Stimulated activated naive CD8-positive, alpha-beta T cell treated with anti-CD3 and anti-CD28 coated beads, Interleukin-15, Interleukin-2, amounts not matched to agents 100 ng/mL and 50 ng/mL, for 24 hours (primary cell): ENCODE data around the gene FAM156B.
"Not testable (repeated sequence)": the region's sequence is repeated elsewhere in the genome, so short reads cannot be mapped to it uniquely, and the experiment has no call there.

ENCODE experiments used
- H3K27ac Mint-ChIP-seq: one replicate; pipeline ENCODE4 v1.8.0; 2021; ENCODE audit warnings: mild to moderate bottlenecking, mixed read lengths
- H3K27me3 Mint-ChIP-seq: one replicate; pipeline ENCODE4 v1.8.0; 2021; ENCODE audit warnings: mixed read lengths
- H3K36me3 Mint-ChIP-seq: one replicate; pipeline ENCODE4 v1.8.0; 2021; ENCODE audit warnings: low read depth, mixed read lengths
- H3K4me1 Mint-ChIP-seq: one replicate; pipeline ENCODE4 v1.8.0; 2021; ENCODE audit warnings: low read depth, mixed read lengths
- H3K4me3 Mint-ChIP-seq: one replicate; pipeline ENCODE4 v1.8.0; 2021; ENCODE audit warnings: mild to moderate bottlenecking, mixed read lengths
- H3K9me3 Mint-ChIP-seq: one replicate; pipeline ENCODE4 v1.8.0; 2021; ENCODE audit warnings: mixed read lengths

FAM156B gene

GRCh38 chrX:52907137-52907536, 10.0 kb downstream of the FAM156B start:
- not testable (repeated sequence) for H3K9me3 Mint-ChIP-seq, H3K4me1 Mint-ChIP-seq, H3K27ac Mint-ChIP-seq, H3K4me3 Mint-ChIP-seq, H3K36me3 Mint-ChIP-seq, H3K27me3 Mint-ChIP-seq

DNA sequence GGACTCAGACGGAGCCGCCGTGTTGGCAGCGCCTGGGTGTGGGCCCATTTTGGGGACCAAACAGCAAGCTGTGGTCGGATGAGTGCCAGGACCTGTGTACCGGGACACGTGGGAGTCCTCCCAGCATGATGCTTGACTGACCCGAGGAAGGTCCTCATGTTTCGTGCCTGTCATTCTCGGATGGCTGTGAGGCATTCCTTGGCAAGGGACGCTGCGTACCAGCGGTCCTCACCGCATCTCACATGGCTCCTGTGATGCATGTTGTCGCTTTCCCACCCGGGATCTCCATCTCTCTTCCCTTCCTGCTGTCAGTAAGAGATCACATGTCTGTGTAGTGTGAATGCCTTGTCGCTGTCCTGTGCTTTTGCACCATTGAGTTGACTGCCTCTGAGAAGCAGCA, 10.8 kb downstream of the FAM156B start:
- not testable (repeated sequence) for H3K9me3 Mint-ChIP-seq, H3K27ac Mint-ChIP-seq, H3K36me3 Mint-ChIP-seq, H3K27me3 Mint-ChIP-seq, H3K4me3 Mint-ChIP-seq, H3K4me1 Mint-ChIP-seq

DNA sequence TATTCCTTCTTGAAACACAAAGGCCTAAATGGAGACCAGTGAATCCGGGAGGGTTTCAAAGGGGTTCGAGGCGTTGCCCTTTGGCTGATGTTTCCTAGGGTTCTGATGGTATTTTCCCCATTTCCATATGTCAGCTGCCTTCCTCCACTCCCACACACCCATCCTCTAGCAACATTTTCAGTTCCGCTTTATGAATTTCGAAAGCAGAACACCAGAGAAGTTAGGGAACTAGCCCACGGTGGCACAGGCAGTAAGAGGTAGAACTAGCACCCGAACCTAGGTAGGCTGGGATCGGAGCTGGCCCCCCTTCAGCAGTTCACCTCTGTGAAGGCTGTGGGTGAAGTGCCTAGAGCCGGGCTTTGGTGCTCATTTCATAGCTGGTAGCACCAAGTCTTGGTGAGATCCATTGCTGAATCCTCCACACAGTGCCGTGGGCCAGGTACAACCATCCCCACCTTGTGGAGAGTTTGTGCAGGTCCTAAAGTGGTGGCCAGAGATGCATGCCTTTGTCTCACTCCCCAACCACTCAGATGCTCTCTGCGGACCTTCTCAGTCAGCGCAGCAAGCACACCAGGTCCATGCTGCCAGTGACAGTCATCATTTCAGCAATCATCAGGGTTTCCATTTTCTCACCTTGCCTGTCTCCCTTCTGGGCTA, 12.3 kb downstream of the FAM156B start:
- H3K27me3 Mint-ChIP-seq, H3K4me1 Mint-ChIP-seq, H3K4me3 Mint-ChIP-seq, H3K9me3 Mint-ChIP-seq, H3K27ac Mint-ChIP-seq, H3K36me3 Mint-ChIP-seq: not testable (repeated sequence)

GRCh38 chrX:52913681-52914080, 16.6 kb downstream of the FAM156B start:
- H3K27me3 Mint-ChIP-seq, H3K36me3 Mint-ChIP-seq, H3K4me3 Mint-ChIP-seq, H3K9me3 Mint-ChIP-seq, H3K27ac Mint-ChIP-seq, H3K4me1 Mint-ChIP-seq: not testable (repeated sequence)

- not testable (repeated sequence) for H3K36me3 Mint-ChIP-seq, H3K4me1 Mint-ChIP-seq, H3K4me3 Mint-ChIP-seq, H3K27me3 Mint-ChIP-seq, H3K27ac Mint-ChIP-seq, H3K9me3 Mint-ChIP-seq
Observed at GRCh38 chrX:52914704-52915103, 17.6 kb downstream of the FAM156B start.

- H3K4me1 Mint-ChIP-seq = peaks cover 18% of the 10 kb centered on the region
- H3K27me3 Mint-ChIP-seq = no peaks in the 10 kb centered on the region
- H3K4me3 Mint-ChIP-seq = no peak overlapping the region
- H3K27ac Mint-ChIP-seq = no peak overlapping the region
- no peaks in the 10 kb centered on the region for H3K9me3 Mint-ChIP-seq
- no peaks in the 10 kb centered on the region for H3K36me3 Mint-ChIP-seq
Observed at GRCh38 chrX:52923781-52924241, 26.7 kb downstream of the FAM156B start.

DNA sequence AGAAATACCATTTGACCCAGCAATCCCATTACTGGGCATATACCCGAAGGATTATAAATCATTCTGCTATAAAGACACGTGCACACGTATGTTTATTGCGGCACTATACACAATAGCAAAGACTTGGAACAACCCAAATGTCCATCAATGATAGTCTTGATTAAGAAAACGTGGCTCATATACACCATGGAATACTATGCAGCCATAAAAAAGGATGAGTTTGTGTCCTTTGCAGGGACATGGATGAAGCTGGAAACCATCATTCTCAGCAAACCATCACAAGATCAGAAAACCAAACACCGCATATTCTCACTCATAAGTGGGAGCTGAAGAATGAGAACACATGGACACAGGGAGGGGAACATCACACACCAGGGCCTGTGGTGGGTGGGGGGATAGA, 33.1 kb downstream of the FAM156B start:
- peaks cover 13% of the 10 kb centered on the region for H3K4me1 Mint-ChIP-seq
- H3K36me3 Mint-ChIP-seq, H3K27me3 Mint-ChIP-seq, H3K4me3 Mint-ChIP-seq, H3K9me3 Mint-ChIP-seq, H3K27ac Mint-ChIP-seq: not testable (repeated sequence)

DNA sequence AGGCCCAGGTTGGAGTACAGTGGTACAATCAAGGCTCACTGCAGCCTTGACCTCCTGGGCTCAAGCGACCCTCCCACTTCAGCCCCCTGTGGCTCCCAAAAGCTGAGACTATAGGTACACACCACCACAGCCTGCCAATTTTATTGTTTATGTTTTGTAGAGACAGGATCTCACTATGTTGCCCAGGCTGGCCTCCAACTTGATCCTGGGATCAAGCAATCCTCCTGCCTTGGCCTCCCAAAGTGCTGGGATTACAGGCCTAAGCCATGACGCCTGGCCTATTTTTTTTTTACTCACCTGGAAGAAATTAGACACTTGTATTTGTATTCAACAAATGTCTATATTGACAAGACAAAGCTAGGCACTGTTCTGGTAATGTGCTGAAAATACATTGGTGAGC, 36.1 kb downstream of the FAM156B start:
- no peaks in the 10 kb centered on the region for H3K36me3 Mint-ChIP-seq
- H3K27ac Mint-ChIP-seq = no peak overlapping the region
- no peaks in the 10 kb centered on the region for H3K9me3 Mint-ChIP-seq
- no peak overlapping the region for H3K4me3 Mint-ChIP-seq
- peaks cover 5% of the 10 kb centered on the region for H3K27me3 Mint-ChIP-seq
- peaks cover 16% of the 10 kb centered on the region for H3K4me1 Mint-ChIP-seq

DNA sequence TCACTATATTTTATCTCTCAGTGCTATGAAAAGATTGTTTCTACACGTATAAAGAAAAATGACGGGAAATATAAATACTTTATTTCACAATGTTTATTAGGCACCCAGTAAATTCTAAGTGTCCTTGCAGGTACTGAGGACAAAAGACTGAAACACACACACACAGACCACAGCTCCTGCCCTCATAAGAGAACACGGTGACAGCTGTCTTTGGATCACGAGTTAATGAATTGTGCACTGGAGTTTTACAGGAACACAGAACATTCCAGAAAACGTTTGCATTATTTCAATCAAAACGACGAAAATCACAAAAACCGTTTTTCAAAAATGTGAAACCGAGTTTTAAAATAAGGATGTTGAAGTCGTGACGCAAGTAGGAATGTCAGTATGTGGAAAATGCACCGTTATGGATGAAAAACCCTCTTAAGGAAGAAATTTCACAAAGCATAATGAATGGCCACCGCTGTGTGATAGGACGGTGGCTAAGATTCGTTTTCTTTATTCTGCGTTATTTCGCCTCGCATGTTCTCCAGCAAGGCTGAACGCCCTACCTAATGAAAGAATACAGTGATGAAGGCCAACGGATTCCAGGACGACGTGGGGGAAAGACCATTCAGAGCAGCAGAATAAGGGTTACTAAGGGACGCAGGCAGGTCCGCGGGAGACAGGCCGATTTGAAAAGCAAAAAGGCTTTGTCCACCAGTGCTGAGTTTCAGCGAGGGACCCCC, 37.0 kb downstream of the FAM156B start:
- Mint-ChIP-seq H3K4me3 (peak overlapping the region; percentile 92), H3K27ac (peak overlapping the region; percentile 99), H3K4me1 (peaks cover 16% of the 10 kb centered on the region), H3K27me3 (peaks cover 5% of the 10 kb centered on the region), H3K36me3 (no peaks in the 10 kb centered on the region), H3K9me3 (no peaks in the 10 kb centered on the region)

- Mint-ChIP-seq H3K27me3 (peaks cover 5% of the 10 kb centered on the region), H3K4me3 (peak overlapping the region; percentile 92), H3K9me3 (no peaks in the 10 kb centered on the region), H3K27ac (peak overlapping the region; percentile 99), H3K36me3 (no peaks in the 10 kb centered on the region), H3K4me1 (peaks cover 16% of the 10 kb centered on the region)
Observed at GRCh38 chrX:52934704-52935469, 37.8 kb downstream of the FAM156B start.

- peaks cover 16% of the 10 kb centered on the region for H3K4me1 Mint-ChIP-seq
- H3K36me3 Mint-ChIP-seq, H3K27me3 Mint-ChIP-seq, H3K9me3 Mint-ChIP-seq: not testable (repeated sequence)
- H3K4me3 Mint-ChIP-seq = peak overlapping the region; percentile 92
- peak overlapping the region; percentile 99 for H3K27ac Mint-ChIP-seq
Observed at GRCh38 chrX:52935470-52935784, 38.3 kb downstream of the FAM156B start.

DNA sequence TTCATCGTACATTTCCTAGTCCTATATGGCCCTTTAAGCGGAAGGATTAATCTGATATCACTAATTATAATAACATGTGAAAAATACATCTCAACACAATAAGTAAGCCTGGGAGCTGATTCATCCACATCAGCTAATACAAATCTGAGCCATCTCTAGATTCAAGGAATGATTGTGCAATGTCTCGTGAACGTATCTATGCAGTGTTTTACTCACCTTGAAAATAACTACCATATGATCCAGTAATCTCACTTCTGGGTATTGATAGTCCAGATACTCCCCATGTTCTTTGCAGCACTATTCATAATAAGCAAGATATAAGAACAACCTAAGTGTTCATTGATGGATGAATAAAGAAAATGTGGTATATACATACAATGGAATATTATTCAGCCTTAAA, 43.6 kb downstream of the FAM156B start:
- not testable (repeated sequence) for H3K4me3 Mint-ChIP-seq, H3K36me3 Mint-ChIP-seq, H3K27ac Mint-ChIP-seq, H3K9me3 Mint-ChIP-seq, H3K27me3 Mint-ChIP-seq, H3K4me1 Mint-ChIP-seq

- not testable (repeated sequence) for H3K4me1 Mint-ChIP-seq, H3K9me3 Mint-ChIP-seq, H3K36me3 Mint-ChIP-seq, H3K4me3 Mint-ChIP-seq, H3K27ac Mint-ChIP-seq, H3K27me3 Mint-ChIP-seq
Observed at GRCh38 chrX:52941728-52942127, 44.6 kb downstream of the FAM156B start.

- H3K4me1 Mint-ChIP-seq, H3K36me3 Mint-ChIP-seq, H3K9me3 Mint-ChIP-seq, H3K4me3 Mint-ChIP-seq, H3K27me3 Mint-ChIP-seq, H3K27ac Mint-ChIP-seq: not testable (repeated sequence)
Observed at GRCh38 chrX:52945838-52946494, 48.8 kb downstream of the FAM156B start.

- not testable (repeated sequence) for H3K27ac Mint-ChIP-seq
Observed at GRCh38 chrX:52947501-52947900, 50.4 kb downstream of the FAM156B start.

More at GRCh38 chrX:52947501-52947900, 50.4 kb downstream of the FAM156B start:
- not testable (repeated sequence) for H3K9me3 Mint-ChIP-seq, H3K4me3 Mint-ChIP-seq, H3K4me1 Mint-ChIP-seq, H3K27me3 Mint-ChIP-seq, H3K36me3 Mint-ChIP-seq
